ENCODE results near the gene SDK1.

The SDK1 gene

DNA sequence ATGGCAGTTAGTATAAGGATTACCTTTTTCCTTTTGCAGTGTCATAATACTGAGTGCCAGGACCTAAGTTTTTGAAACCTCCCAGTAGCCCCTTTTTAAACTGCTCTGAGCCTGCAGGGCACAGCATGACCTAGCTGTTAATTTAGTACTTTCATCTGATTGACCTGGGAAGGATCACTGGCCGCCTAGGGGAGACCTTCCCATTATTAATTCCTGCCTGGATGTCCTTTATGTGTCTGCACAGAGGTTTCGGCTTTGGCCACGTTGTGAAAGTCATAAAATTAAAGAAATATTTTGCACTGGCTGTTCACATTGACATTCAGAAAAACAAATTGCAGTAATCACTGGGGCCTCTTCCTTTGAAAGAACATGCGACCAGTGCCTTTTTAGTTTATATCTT is 290.2 kb downstream of the SDK1 start:
- TF ChIP-seq, protein P1, sequence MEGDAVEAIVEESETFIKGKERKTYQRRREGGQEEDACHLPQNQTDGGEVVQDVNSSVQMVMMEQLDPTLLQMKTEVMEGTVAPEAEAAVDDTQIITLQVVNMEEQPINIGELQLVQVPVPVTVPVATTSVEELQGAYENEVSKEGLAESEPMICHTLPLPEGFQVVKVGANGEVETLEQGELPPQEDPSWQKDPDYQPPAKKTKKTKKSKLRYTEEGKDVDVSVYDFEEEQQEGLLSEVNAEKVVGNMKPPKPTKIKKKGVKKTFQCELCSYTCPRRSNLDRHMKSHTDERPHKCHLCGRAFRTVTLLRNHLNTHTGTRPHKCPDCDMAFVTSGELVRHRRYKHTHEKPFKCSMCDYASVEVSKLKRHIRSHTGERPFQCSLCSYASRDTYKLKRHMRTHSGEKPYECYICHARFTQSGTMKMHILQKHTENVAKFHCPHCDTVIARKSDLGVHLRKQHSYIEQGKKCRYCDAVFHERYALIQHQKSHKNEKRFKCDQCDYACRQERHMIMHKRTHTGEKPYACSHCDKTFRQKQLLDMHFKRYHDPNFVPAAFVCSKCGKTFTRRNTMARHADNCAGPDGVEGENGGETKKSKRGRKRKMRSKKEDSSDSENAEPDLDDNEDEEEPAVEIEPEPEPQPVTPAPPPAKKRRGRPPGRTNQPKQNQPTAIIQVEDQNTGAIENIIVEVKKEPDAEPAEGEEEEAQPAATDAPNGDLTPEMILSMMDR (IDR thresholded peaks at IDR 0.05; ENCODE audit: extremely low read depth, missing control alignments) = no peak
- no peak for DNase-seq (ENCODE audit: low spot score)

DNA sequence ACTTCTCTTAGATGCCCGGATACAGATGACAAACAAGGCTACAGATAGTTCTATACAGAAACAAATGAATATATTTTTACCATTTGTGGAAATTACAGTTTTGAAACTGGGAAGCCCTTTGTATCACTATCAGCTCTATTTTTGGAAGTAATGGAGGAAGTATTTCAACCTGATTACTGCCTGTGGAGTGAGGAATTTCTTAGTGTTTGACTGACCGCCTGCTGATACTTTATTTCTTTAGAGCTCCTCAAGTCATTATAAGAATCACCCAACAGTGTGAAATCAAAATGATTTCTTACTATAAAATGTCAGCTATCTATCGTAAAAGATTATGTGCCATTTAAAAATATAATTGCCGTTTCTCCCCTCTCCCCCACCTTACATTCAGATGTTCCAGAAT is 290.9 kb downstream of the SDK1 start:
- no peak for DNase-seq (ENCODE audit: low spot score)
- TF ChIP-seq, protein P1 (IDR thresholded peaks at IDR 0.05; ENCODE audit: extremely low read depth, missing control alignments) = no peak

DNA sequence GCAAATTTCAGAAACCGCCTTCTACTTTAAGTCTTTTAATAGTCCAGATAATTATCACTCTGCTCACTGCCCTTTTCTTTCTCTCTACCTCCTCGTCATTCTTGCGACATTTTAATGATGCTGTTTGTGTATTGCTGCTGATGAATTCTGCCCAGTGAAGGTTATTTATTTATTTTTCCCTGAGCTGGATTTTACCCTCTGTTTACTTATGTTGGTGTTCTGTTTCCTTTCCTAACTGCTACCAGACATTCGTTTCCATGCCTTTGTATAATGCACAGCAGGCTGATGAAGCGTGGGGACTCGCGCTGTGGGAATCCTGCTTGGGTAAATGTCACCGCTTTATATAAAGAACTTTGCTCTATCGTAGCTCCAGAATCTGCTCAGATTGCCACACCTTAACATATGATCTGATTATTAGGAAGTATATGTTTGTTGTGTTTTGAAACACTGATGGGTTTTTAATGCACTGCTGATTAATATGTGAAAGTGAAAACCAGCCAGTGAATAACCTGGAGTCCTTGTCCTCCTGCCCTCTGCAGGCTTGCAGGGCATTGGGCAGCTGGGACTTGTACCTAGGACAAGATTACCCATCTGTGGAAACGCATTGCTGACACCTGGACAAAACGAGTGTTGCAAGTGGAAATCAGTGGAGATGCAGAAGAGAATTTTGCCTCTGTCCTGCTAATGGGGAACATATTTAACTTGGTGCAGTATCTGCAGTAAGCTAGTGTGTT is 291.5 kb downstream of the SDK1 start:
- DNase-seq (ENCODE audit: low spot score) = no peak
- TF ChIP-seq, protein P1 (IDR thresholded peaks at IDR 0.05; ENCODE audit: extremely low read depth, missing control alignments) = no peak

DNA sequence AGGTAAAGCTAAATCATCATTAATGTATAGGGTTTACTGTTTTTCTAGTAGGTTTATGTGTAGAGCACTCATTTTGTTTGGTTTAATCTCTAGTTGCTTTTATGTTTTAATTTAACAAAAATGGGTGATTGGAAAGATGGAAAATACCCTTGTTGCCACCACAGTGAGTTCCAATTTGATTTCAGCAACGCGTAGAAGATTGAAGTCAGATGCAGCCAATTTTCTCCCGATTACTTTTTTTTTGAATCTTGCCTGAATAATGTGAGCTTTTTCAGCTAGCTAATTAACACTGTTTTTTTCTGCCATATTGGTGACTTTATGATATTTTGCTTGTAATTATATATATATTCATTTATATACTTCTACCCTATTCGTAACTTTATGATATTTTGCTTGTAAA is 293.8 kb downstream of the SDK1 start:
- TF ChIP-seq, protein P1 (IDR thresholded peaks at IDR 0.05; ENCODE audit: extremely low read depth, missing control alignments) = no peak
- DNase-seq (ENCODE audit: low spot score) = no peak

DNA sequence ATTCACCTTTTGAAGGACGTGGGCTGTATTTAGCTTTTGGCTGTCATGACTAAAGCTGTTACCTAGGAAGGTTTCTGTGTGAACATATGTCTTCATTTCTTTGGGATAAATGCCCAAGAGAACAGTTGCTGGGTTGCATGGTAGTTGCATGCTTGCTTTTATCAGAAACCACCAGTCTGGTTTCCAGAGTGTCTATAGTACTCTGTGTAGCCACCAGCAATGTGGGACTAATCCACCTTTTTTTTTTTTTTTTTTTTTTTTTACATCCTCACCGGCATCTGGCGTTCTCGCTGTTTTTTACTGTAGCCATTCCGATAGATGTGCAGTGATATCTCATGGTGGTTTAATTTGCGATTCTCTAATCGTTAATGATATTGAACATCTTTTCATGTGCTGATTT is 297.8 kb downstream of the SDK1 start:
- DNase-seq (ENCODE audit: low spot score) = no peak
- TF ChIP-seq, protein P1 (IDR thresholded peaks at IDR 0.05; ENCODE audit: extremely low read depth, missing control alignments) = no peak

DNA sequence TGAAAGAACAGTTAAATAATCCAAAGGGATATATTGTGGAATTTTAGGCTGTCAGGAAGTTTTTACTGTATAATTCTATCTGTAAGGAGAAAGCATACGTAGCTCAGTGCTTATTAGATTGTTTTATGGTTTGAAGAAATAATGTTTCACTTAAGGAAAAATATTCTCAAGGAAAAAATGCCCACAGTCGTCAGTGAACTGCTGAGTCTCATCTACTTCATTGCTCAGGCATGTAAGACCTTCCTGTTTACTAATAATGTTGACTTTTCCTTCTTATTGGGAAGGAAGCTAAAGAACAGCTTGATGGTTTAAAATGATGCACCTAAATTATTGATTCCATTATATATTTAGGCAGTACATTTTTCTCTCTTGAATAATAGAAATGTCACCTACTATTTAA is 304.2 kb downstream of the SDK1 start:
- no peak for DNase-seq (ENCODE audit: low spot score)
- TF ChIP-seq, protein P1 (IDR thresholded peaks at IDR 0.05; ENCODE audit: extremely low read depth, missing control alignments) = no peak

DNA sequence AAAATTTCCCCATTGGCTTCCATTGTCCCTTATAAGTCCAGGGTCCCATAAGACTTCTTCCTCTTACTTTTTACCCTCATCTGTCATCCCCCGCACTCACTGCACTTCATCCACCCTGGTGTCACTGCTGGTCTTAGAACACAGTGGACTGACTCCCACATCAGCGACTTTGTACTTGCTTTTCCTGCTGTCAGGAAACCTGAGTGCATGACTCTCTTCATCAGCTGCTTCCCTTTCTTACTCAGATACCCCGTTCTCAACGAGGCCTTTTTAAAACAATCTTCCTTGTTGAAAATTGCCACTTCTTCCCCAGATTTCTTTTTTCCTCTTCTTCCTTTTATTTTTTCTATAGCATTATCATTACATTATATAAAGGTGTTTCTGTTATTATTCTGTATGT is 305.4 kb downstream of the SDK1 start:
- DNase-seq (ENCODE audit: low spot score) = no peak
- TF ChIP-seq, protein P1 (IDR thresholded peaks at IDR 0.05; ENCODE audit: extremely low read depth, missing control alignments) = no peak

Data from GM20000 (cell line).